Diencephalon (tissue), 1 donor: ENCODE measurements around the gene PEX16. TPM values are rescaled to one million over a fixed set of nuclear protein-coding genes. Genes with fewer than 3 reads are reported as not detected.

Source experiments
- total RNA-seq: library from RNA; depleted of rRNA; stranded (reverse); fragments of >200 nt; gene quantifications from one replicate; pipeline ENCODE4 v1.2.3, GENCODE V29; 2014

PEX16 gene
- 15.7 TPM for total RNA-seq

GRCh38 chr11:45917623-45918330 lies at the start of gene PEX16:
Gene PEX16 (minus strand): TSS chr11:45917877. CDS start chr11:45917811, 66 bp downstream.

GRCh38 chr11:45922425-45923082 lies 4.9 kb upstream of the PEX16 start, which contains the start of gene LARGE2:
Gene LARGE2 (plus strand): TSS chr11:45922656. CDS start chr11:45922883, 227 bp downstream.

GRCh38 chr11:45906965-45907611 lies 10.6 kb downstream of the PEX16 start, which contains the start of gene FREY1:
Gene FREY1 (minus strand): TSS chr11:45907271. CDS start chr11:45907245, 26 bp downstream.

GRCh38 chr11:45885274-45885920 lies 32.3 kb downstream of the PEX16 start, which contains the start of gene MAPK8IP1:
Gene MAPK8IP1 (plus strand): TSS chr11:45885651. CDS start chr11:45885821, 170 bp downstream.

Other genes starting within 250 kb of the PEX16 start
- 6.7 TPM for gene SLC35C1, start 112.7 kb downstream of the PEX16 start, total RNA-seq
- gene CRY2, start 70.4 kb downstream of the PEX16 start, total RNA-seq: 46.8 TPM
- gene MAPK8IP1, start 32.2 kb downstream of the PEX16 start, total RNA-seq: 131 TPM
- gene FREY1, start 10.6 kb downstream of the PEX16 start, total RNA-seq: 1.2 TPM
- 0.23 TPM for gene LARGE2, start 4.8 kb upstream of the PEX16 start, total RNA-seq
- gene PHF21A, start 203.6 kb upstream of the PEX16 start, total RNA-seq: 37.8 TPM